HUDEP-2 (cell line): ENCODE results near the gene GRAMD1B.
A peak's percentile ranks its signal among the peaks of the same experiment; 100 is the strongest.
"Not testable (repeated sequence)": the region's sequence is repeated elsewhere in the genome, so short reads cannot be mapped to it uniquely, and the experiment has no call there.

ENCODE experiments used
- DNase-seq, 76 experiments: peaks; one replicate each; lab custom pipeline; 2025; ENCODE audit not compliant: unreplicated experiment in 76 of 76; lab: John Stamatoyannopoulos, UW

The GRAMD1B gene

GRCh38 chr11:123439616-123440015 is 9.5 kb downstream of the GRAMD1B start:
- DNase-seq: no peak

- DNase-seq: no peak
These were observed 11.1 kb downstream of the GRAMD1B start for GRCh38 chr11:123441161-123441560.

- DNase-seq: no peak
These were observed 14.0 kb downstream of the GRAMD1B start for GRCh38 chr11:123443851-123444623.

- no peak for DNase-seq
These were observed 18.8 kb downstream of the GRAMD1B start for GRCh38 chr11:123448823-123449222.

GRCh38 chr11:123449436-123449835 is 19.4 kb downstream of the GRAMD1B start:
- DNase-seq: no peak

GRCh38 chr11:123450623-123451022 is 20.6 kb downstream of the GRAMD1B start:
- DNase-seq: no peak

- no peak for DNase-seq
These were observed 21.2 kb downstream of the GRAMD1B start for GRCh38 chr11:123451183-123451781.

- DNase-seq: no peak
These were observed 22.7 kb downstream of the GRAMD1B start for GRCh38 chr11:123452794-123453193.

- DNase-seq: peak in 20 of 76 experiments; percentile 2 to 35 (median 16)
These were observed 24.1 kb downstream of the GRAMD1B start for GRCh38 chr11:123454060-123454651.

GRCh38 chr11:123454796-123455195 is 24.7 kb downstream of the GRAMD1B start:
- no peak for DNase-seq

GRCh38 chr11:123456448-123456847 is 26.4 kb downstream of the GRAMD1B start:
- not testable (repeated sequence) for DNase-seq

GRCh38 chr11:123457187-123457770 is 27.2 kb downstream of the GRAMD1B start:
- no peak for DNase-seq

GRCh38 chr11:123458501-123458900 is 28.4 kb downstream of the GRAMD1B start:
- DNase-seq: no peak

- no peak for DNase-seq
These were observed 30.1 kb downstream of the GRAMD1B start for GRCh38 chr11:123460012-123460700.

GRCh38 chr11:123461164-123461563 is 31.1 kb downstream of the GRAMD1B start:
- DNase-seq: no peak

GRCh38 chr11:123465667-123466066 is 35.6 kb downstream of the GRAMD1B start:
- DNase-seq: not testable (repeated sequence)

- not testable (repeated sequence) for DNase-seq
These were observed 36.1 kb downstream of the GRAMD1B start for GRCh38 chr11:123466172-123466571.

- DNase-seq: no peak
These were observed 39.0 kb downstream of the GRAMD1B start for GRCh38 chr11:123469089-123469488.

- DNase-seq: no peak
These were observed 39.5 kb downstream of the GRAMD1B start for GRCh38 chr11:123469586-123469985.

GRCh38 chr11:123470842-123471241 is 40.8 kb downstream of the GRAMD1B start:
- DNase-seq: no peak
